GM21717 (cell line): ENCODE data around the gene TMEM63C.

Experiments used
- ATAC-seq: cut with Tn5 transposase; IDR thresholded peaks from one replicate; pipeline ENCODE4 v1.9.1; 2021; ENCODE audit warnings: mild to moderate bottlenecking, moderate library complexity; ENCODE audit not compliant: unreplicated experiment

Gene TMEM63C

DNA sequence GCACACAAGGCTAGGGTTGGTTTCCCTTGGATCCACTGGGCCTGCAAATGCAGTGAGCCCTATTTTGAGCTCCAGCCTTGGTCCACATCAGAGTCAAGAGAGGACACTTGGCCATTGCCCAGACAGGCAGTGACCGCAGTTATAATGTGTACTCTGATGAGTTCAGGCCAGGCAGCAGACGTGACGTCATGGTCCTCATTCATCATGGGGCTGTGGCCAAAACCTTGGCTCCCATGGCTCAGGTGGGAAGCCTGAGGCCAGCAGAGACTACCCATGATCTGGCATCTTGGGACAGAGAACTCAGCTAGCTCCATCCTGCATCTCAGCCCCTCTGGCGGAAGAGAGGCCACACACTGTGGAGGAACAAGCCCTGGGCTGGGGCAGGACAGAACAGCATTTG lies 16.4 kb downstream of the TMEM63C start:
- no peak for ATAC-seq

GRCh38 chr14:77198561-77198960 lies 17.0 kb downstream of the TMEM63C start:
- ATAC-seq, result no peak

GRCh38 chr14:77199590-77199989 lies 18.0 kb downstream of the TMEM63C start:
- ATAC-seq, result no peak

DNA sequence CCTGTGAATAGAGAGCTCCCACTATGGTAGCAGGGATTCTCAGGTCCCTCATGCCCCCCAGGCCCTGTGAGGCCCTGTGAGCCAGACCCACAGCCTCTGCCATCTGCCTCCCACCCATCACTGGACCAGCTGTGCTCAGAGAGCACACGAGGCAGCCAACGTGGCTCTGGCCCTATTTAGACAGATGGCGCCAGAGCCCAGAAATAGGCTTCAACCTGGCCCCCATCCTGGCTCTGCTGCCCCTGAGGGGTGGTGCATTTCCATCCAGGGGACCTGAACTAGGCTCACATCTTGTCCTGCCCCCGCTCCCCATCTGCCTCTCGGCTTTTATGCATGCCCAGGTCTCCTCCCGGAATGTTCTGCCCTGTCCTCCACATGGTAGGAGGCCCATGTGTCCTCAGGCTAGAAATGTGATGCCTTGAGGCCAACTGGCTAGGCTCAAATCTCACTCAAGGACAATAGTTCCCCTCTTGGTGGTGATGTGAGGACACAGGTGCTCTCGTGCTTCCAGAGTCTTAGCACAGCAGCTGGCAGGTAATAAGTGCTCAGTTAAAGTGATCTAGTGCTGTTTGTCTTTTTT lies 18.9 kb downstream of the TMEM63C start:
- no peak for ATAC-seq

DNA sequence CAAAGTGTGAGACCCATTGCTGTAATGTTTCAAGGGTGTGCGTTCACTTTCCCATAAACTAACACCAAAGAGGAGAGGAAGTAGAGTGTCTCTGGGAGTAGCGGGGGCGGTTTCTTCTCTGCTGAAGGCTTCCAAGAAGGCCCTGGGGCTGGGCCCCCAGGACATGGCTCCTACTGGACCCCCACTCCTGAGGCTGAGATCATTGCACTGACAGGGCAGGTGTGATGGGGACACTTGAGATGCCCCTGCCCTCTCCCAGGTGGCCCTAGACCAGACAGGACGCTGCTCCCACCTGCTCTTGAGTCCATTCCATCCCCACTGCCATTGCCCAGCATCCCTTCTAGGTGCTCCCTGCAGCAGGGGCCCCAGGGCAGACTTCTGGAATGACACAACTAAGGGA lies 20.1 kb downstream of the TMEM63C start:
- ATAC-seq, result no peak

DNA sequence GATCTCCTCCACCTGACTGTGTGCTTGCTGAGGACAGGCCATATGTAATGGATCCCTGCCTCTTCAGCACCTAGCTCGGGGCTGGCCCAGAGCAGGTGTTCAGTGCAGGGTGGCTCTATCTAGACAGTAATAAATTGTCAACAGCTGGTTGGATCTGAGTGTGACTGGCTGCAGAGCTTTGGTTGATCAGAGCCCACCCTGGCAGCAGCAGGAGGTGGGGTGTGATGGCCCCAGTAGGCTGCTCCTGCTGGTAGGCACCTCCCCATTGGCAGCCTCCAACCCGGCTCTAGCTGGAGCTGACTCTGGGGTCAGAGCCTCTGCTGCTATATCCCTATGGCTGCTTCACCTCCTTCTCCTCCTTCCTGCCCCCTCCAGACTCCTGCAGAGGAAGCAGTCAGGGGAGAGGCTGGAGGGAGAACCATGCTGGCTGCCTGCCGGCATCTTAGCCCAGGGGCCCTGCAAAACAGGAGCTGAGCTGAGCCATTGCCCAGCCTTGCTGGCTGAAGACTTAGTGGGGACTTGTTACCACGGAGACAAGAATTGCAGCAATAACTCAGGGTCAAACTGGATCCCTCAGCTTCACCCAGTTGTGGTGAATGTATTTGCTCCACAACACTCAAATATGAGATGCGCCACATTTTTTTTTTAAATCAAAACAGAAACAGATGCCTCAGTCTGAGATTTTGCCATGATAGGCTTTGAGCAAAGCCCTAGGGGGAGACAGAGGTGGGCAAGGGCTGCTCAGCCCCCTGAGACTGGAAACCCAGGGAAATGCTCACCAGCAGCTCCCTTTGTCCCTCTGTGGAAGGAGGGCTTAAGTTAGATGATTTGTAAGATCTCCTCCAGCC lies 22.2 kb downstream of the TMEM63C start:
- ATAC-seq, result no peak

- ATAC-seq, result no peak
These were observed 22.8 kb downstream of the TMEM63C start for GRCh38 chr14:77204459-77204771.

DNA sequence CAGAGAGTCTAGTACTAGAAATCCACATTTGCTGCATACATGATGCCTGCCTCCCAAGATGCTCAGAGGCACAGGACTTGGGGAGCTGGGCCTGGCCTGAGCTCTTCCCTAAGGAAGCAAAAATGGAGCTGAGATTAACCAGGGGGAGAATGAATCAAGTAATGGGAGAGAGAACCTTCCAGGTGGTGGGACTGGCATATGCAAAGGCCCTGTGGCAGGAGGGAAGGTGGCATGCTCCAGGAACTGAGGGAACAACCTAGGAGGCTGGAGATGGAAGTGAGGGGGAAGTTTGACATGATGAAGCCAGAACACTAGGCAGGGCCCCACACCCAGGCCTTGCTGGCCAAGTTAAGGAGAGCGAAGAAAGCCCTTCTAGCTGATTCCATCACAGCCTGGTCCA lies 23.3 kb downstream of the TMEM63C start:
- ATAC-seq, result no peak

DNA sequence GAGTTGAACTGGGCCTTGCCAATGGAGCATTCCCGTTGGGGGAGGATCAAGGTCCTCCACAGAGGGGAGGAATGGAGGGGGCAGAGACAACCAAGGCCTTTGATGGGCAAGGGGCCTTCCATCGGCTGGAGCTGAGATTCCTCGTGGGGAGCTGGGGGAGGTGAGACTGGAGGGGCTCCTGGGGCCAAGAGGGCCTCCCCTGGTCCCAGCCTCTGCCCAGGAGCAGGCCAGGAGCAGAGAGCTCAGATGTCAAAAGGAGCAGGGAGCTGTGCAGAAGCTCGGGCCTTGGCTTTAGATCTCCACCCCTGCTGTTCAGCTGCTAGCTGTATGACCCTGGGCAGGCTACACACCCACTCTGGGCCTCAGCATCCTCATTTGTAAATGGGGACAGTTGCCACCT lies 24.0 kb downstream of the TMEM63C start:
- no peak for ATAC-seq

GRCh38 chr14:77206261-77206824 lies 24.7 kb downstream of the TMEM63C start:
- no peak for ATAC-seq

GRCh38 chr14:77206877-77207389 lies 25.3 kb downstream of the TMEM63C start:
- ATAC-seq, result no peak

- no peak for ATAC-seq
These were observed 26.8 kb downstream of the TMEM63C start for GRCh38 chr14:77208291-77208978.

- no peak for ATAC-seq
These were observed 27.4 kb downstream of the TMEM63C start for GRCh38 chr14:77208979-77209318.

- ATAC-seq, result no peak
These were observed 30.7 kb downstream of the TMEM63C start for GRCh38 chr14:77212097-77212870.

DNA sequence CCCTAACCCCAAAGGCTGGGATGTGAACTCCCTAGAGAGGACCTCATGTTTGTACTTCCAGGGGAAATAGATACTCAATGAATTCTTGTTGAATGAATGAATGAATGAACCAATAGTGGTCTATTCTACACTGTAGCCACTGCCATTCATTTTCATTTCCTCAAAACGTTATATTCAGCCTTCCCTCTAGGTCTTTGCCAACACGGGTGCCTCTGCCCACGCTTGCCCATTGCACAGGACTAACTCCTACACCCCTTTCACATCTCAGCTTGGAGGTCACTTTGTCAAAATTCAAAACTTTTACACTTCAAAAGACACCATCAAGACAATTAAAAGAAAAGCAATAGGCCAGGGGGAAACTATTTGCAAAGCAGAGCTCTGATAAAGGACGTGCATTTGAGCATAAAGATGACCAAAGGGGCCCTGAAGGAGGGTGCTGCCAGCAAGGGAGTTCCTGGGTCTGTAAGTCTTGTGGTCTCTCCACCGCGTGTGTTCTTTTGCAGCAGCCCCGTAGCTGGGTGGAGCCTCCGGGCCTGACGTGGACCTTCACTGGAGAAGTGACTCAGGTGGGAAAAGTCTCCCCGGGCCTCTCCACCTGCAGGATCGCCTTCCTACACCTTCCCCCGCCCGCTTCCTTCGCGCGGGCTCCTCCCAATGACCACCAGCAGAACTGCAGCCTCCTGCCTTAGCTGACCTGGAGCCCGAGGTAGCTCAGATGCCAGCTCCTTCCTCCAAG lies 31.5 kb downstream of the TMEM63C start:
- ATAC-seq, result no peak

DNA sequence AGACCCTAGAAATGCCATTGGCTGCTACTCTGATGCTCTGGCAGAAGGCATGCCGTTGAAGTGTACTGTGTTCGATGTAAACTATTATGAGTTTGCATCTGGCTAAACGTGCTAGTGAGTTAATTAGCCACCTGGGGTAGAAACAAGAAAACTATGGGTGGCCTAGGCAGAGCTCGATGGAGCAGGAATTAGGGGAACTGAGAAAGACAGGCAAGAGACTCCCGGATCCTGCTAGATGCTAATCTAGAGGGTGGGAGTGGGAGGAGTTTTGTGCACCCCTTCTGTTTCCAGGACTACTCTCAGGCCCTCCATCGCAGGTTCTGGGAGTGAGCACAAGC lies 32.0 kb downstream of the TMEM63C start:
- no peak for ATAC-seq

- no peak for ATAC-seq
These were observed 32.6 kb downstream of the TMEM63C start for GRCh38 chr14:77214216-77214615.

DNA sequence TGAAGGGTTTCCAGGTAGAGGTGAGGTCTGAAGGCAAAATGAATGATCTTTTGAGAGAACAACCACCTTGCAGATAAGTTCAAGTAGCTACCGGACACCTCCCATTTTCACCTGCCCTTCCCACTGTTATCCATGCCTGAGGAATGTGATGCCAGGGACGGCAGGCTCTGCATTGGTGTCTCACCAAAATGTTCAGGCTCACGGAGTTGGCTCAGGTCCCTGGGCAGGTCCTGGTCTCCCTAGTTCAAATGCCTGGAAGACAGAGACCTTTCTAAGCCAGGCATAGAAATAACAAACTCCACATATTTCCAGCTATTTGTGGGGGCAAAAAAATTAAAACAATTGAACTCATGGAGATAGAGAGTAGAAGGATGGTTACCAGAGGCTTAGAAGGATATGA lies 36.0 kb downstream of the TMEM63C start:
- ATAC-seq, result no peak

- ATAC-seq, result no peak
These were observed 38.0 kb downstream of the TMEM63C start for GRCh38 chr14:77219591-77219990.

- ATAC-seq, result no peak
These were observed 38.8 kb downstream of the TMEM63C start for GRCh38 chr14:77220246-77221017.
